ENCODE data around the gene ELAVL3. TPM values are rescaled to one million over a fixed set of nuclear protein-coding genes. Genes with fewer than 3 reads are reported as not detected.
"Not testable (repeated sequence)": the region's sequence is repeated elsewhere in the genome, so short reads cannot be mapped to it uniquely, and the experiment has no call there.

Gene ELAVL3
- total and polyA plus RNA-seq, 2 experiments from 2014 or later = not detected

GRCh38 chr19:11463391-11463790, 17.5 kb downstream of the ELAVL3 start:
- Histone ChIP-seq H3F3A (ENCODE audit: insufficient read depth) (no peaks in the 10 kb centered on the region), H3K36me3 (ENCODE audit: low read depth) (no peaks in the 10 kb centered on the region), H3K79me2 (ENCODE audit: insufficient read depth) (no peaks in the 10 kb centered on the region), H4K20me1 (ENCODE audit: insufficient read depth) (no peaks in the 10 kb centered on the region), H2AFZ (no peak overlapping the region), H3K9me2 (ENCODE audit: insufficient read depth) (no peaks in the 10 kb centered on the region), H3K4me1 (ENCODE audit: insufficient read depth) (no peaks in the 10 kb centered on the region), H3K9ac (no peak overlapping the region), H3K27me3 (replicated peaks; ENCODE audit: insufficient read depth) (no peaks in the 10 kb centered on the region), H3K4me3 (no peak overlapping the region), H3K4me2 (ENCODE audit: unreplicated experiment) (no peak overlapping the region), H3K9me3 (ENCODE audit: low read depth) (no peaks in the 10 kb centered on the region), H3K27ac (no peak overlapping the region)
- TF ChIP-seq EZH2 (IDR thresholded peaks at IDR 0.05; ENCODE audit: insufficient read depth, poor library complexity, severe bottlenecking) = no peak
- no peak for TF ChIP-seq EZH2phosphoT487 (IDR thresholded peaks at IDR 0.05; ENCODE audit: insufficient read depth, low read depth)
- in situ Hi-C loops (cut with MboI) = loop anchor here (25.0 kb wide), 1 partner anchor 176 kb away; the partner anchor contains the start of gene TSPAN16
- DNase-seq = no peak
- 64 to 70% methylated on average over 12 of the region's 12 CpGs for WGBS, 2 experiments (ENCODE audit: low coverage in 1 of 2, low lambda C conversion rate in 2 of 2, missing lambda C conversion rate in 2 of 2)

- Histone ChIP-seq H3K4me2 (ENCODE audit: unreplicated experiment) (no peak overlapping the region), H3K9me2 (ENCODE audit: insufficient read depth) (no peaks in the 10 kb centered on the region), H3F3A (ENCODE audit: insufficient read depth) (no peaks in the 10 kb centered on the region), H2AFZ (no peak overlapping the region), H3K4me1 (ENCODE audit: insufficient read depth) (no peaks in the 10 kb centered on the region), H3K27ac (no peak overlapping the region), H3K4me3 (no peak overlapping the region), H3K9me3 (ENCODE audit: low read depth) (no peaks in the 10 kb centered on the region), H3K36me3 (ENCODE audit: low read depth) (no peaks in the 10 kb centered on the region), H4K20me1 (ENCODE audit: insufficient read depth) (no peaks in the 10 kb centered on the region), H3K79me2 (ENCODE audit: insufficient read depth) (no peaks in the 10 kb centered on the region), H3K27me3 (replicated peaks; ENCODE audit: insufficient read depth) (no peaks in the 10 kb centered on the region), H3K9ac (no peak overlapping the region)
- in situ Hi-C loops (cut with MboI) = loop anchor here (25.0 kb wide), 1 partner anchor 174 kb away; the partner anchor contains the start of gene TSPAN16
- 51 to 79% methylated on average over 2 of the region's 2 CpGs for WGBS, 2 experiments (ENCODE audit: low coverage in 1 of 2, low lambda C conversion rate in 2 of 2, missing lambda C conversion rate in 2 of 2)
- DNase-seq = no peak
- TF ChIP-seq EZH2 (IDR thresholded peaks at IDR 0.05; ENCODE audit: insufficient read depth, poor library complexity, severe bottlenecking) (no peak), EZH2phosphoT487 (IDR thresholded peaks at IDR 0.05; ENCODE audit: insufficient read depth, low read depth) (no peak)
Measured at GRCh38 chr19:11461453-11461852, 19.4 kb downstream of the ELAVL3 start.

- no peaks in the 10 kb centered on the region for H3K36me3 ChIP-seq (ENCODE audit: low read depth)
- H3K27ac ChIP-seq = no peak overlapping the region
- 30 to 32% methylated on average over 3 to 4 of the region's 4 CpGs for WGBS, 2 experiments (ENCODE audit: low coverage in 1 of 2, low lambda C conversion rate in 2 of 2, missing lambda C conversion rate in 2 of 2)
- H2AFZ ChIP-seq = no peak overlapping the region
- H3K9me3 ChIP-seq (ENCODE audit: low read depth) = no peaks in the 10 kb centered on the region
- in situ Hi-C loops (cut with MboI) = loop anchor here (25.0 kb wide), 1 partner anchor 173 kb away; the partner anchor contains the start of gene TSPAN16
- H3K4me2 ChIP-seq (ENCODE audit: unreplicated experiment) = no peak overlapping the region
- H3K9me2 ChIP-seq (ENCODE audit: insufficient read depth) = no peaks in the 10 kb centered on the region
- no peak for TF ChIP-seq EZH2phosphoT487 (IDR thresholded peaks at IDR 0.05; ENCODE audit: insufficient read depth, low read depth)
- no peak for TF ChIP-seq EZH2 (IDR thresholded peaks at IDR 0.05; ENCODE audit: insufficient read depth, poor library complexity, severe bottlenecking)
- no peaks in the 10 kb centered on the region for H4K20me1 ChIP-seq (ENCODE audit: insufficient read depth)
- no peaks in the 10 kb centered on the region for H3F3A ChIP-seq (ENCODE audit: insufficient read depth)
- H3K4me3 ChIP-seq = no peak overlapping the region
- H3K79me2 ChIP-seq (ENCODE audit: insufficient read depth) = no peaks in the 10 kb centered on the region
- H3K27me3 ChIP-seq (replicated peaks; ENCODE audit: insufficient read depth) = no peaks in the 10 kb centered on the region
- H3K9ac ChIP-seq = no peak overlapping the region
- no peaks in the 10 kb centered on the region for H3K4me1 ChIP-seq (ENCODE audit: insufficient read depth)
- no peak for DNase-seq
Measured at GRCh38 chr19:11460207-11460606, 20.6 kb downstream of the ELAVL3 start.

DNA sequence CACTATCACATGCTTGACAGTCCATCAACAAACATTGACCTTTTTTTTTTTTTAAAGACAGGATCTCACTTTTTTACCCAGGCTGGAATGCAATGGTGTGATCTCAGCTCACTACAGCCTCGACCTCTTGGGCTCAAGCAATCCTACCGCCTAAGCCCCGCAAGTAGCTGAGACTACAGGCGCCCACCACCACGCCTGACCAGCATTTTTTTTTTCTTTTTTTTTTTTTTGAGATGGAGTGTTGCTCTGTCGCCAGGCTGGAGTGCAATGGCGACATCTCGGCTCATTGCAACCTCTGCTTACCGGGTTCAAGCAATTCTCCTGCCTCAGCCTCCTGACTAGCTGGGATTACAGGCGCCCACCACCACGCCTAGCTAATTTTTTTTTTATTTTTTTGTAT, 21.9 kb downstream of the ELAVL3 start:
- WGBS, 2 experiments (ENCODE audit: low coverage in 1 of 2, low lambda C conversion rate in 2 of 2, missing lambda C conversion rate in 2 of 2) = 78 to 79% methylated on average over 10 to 11 of the region's 11 CpGs
- H3K9me3 ChIP-seq (ENCODE audit: low read depth); H3K79me2 ChIP-seq (ENCODE audit: insufficient read depth); DNase-seq; H4K20me1 ChIP-seq (ENCODE audit: insufficient read depth); H3K4me1 ChIP-seq (ENCODE audit: insufficient read depth); H3K4me2 ChIP-seq (ENCODE audit: unreplicated experiment); H3F3A ChIP-seq (ENCODE audit: insufficient read depth); H3K27me3 ChIP-seq (replicated peaks; ENCODE audit: insufficient read depth); H3K27ac ChIP-seq; H2AFZ ChIP-seq; H3K9ac ChIP-seq; H3K36me3 ChIP-seq (ENCODE audit: low read depth); H3K4me3 ChIP-seq; H3K9me2 ChIP-seq (ENCODE audit: insufficient read depth): not testable (repeated sequence)
- in situ Hi-C loops (cut with MboI) = loop anchor here (25.0 kb wide), 1 partner anchor 172 kb away; the partner anchor contains the start of gene TSPAN16

All from GM23248 (cell line).